ENCODE measurements around the gene NME1.

- no peak for TF ChIP-seq EZH2 (IDR thresholded peaks at IDR 0.05; ENCODE audit: borderline replicate concordance, low read length)
- TF ChIP-seq, protein P1, sequence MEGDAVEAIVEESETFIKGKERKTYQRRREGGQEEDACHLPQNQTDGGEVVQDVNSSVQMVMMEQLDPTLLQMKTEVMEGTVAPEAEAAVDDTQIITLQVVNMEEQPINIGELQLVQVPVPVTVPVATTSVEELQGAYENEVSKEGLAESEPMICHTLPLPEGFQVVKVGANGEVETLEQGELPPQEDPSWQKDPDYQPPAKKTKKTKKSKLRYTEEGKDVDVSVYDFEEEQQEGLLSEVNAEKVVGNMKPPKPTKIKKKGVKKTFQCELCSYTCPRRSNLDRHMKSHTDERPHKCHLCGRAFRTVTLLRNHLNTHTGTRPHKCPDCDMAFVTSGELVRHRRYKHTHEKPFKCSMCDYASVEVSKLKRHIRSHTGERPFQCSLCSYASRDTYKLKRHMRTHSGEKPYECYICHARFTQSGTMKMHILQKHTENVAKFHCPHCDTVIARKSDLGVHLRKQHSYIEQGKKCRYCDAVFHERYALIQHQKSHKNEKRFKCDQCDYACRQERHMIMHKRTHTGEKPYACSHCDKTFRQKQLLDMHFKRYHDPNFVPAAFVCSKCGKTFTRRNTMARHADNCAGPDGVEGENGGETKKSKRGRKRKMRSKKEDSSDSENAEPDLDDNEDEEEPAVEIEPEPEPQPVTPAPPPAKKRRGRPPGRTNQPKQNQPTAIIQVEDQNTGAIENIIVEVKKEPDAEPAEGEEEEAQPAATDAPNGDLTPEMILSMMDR (conservative IDR thresholded peaks at IDR 0.05 in 1 of 2, IDR thresholded peaks at IDR 0.05 in 1 of 2; ENCODE audit: extremely low read depth in 1 of 2, insufficient read depth in 1 of 2, low read depth in 1 of 2, low read length in 2 of 2), result no peak
These were observed 38.5 kb downstream of the NME1 start for GRCh38 chr17:51191895-51192294.

All from mammary epithelial cell (primary cell).